B cell (primary cell): Measurements from ENCODE around the gene MAP3K21. TPM values are rescaled to one million over a fixed set of nuclear protein-coding genes. Genes with fewer than 3 reads are reported as not detected.

Experiments
- ATAC-seq: fragments of 200-7000 bp; cut with Tn5 transposase; one replicate; pipeline ENCODE4 v1.10.0; 2021; ENCODE audit warnings: low read depth, mild to moderate bottlenecking, moderate number of reproducible peaks, moderate library complexity
- CTCF ChIA-PET: fragments of 350-600 bp; sonication (Branson Sonifier 250); formaldehyde crosslinking; loops from one replicate; lab custom pipeline; 2021; ENCODE audit warnings: antibody characterized with exemption, inconsistent platforms; lab: Charles Lee
- POLR2A ChIA-PET: fragments of 350-600 bp; sonication (Branson Sonifier 250); formaldehyde crosslinking; loops from one replicate; lab custom pipeline; 2021; ENCODE audit warnings: antibody characterized with exemption; lab: Charles Lee
- DNase-seq: peaks from one replicate; pipeline ENCODE4 v3.0.0; 2013
- H2AFZ ChIP-seq: 2 replicates; pipeline ENCODE4 v1.6.1; 2012; ENCODE audit warnings: mild to moderate bottlenecking, low read depth, low read length; ENCODE audit not compliant: insufficient read depth, poor library complexity, severe bottlenecking
- H3K27ac ChIP-seq, 2 donors: 1 replicate in 1 of 2; 2 replicates in 1 of 2; pipeline ENCODE4 v1.5.1; 2012 to 2013; ENCODE audit warnings: low read length in 2 of 2, mild to moderate bottlenecking in 2 of 2, moderate library complexity in 1 of 2
- H3K27me3 ChIP-seq, 4 experiments: fragments of 200-600 bp in 1 of 4; sonication (generic) in 1 of 4; replicated peaks in 1 of 4; 1 replicate in 2 of 4; 2 replicates in 2 of 4; pipeline versions ENCODE4 v1.6.1 to v1.7.0; 2013 to 2016; ENCODE audit warnings: low read length in 3 of 4, mild to moderate bottlenecking in 2 of 4, mixed read lengths in 1 of 4, moderate library complexity in 1 of 4; ENCODE audit not compliant: insufficient read depth in 4 of 4, control insufficient read depth in 3 of 4; ENCODE audit errors: control extremely low read depth in 1 of 4
- H3K36me3 ChIP-seq, 2 experiments: replicated peaks in 1 of 2; 1 replicate in 1 of 2; 2 replicates in 1 of 2; pipeline versions ENCODE4 v1.6.1 to v1.7.1; 2013; ENCODE audit warnings: low read length in 1 of 2; ENCODE audit not compliant: insufficient read depth in 2 of 2, control insufficient read depth in 1 of 2; ENCODE audit errors: control extremely low read depth in 1 of 2, extremely low read depth in 1 of 2
- H3K4me1 ChIP-seq, 2 donors: fragments of 200-600 bp in 1 of 2; sonication (generic) in 1 of 2; 1 replicate in 1 of 2; 2 replicates in 1 of 2; pipeline versions ENCODE4 v1.5.1 to v1.6.1; 2013 to 2017; ENCODE audit warnings: low read length in 2 of 2; ENCODE audit not compliant: control insufficient read depth in 2 of 2, insufficient read depth in 2 of 2
- H3K4me2 ChIP-seq: replicated peaks from 2 replicates; pipeline ENCODE3; 2012; ENCODE audit warnings: mild to moderate bottlenecking, low read depth, low read length; ENCODE audit not compliant: poor library complexity, severe bottlenecking
- H3K4me3 ChIP-seq, 5 experiments: fragments of 200-600 bp in 1 of 5; sonication (generic) in 1 of 5; 1 replicate in 3 of 5; 2 replicates in 2 of 5; pipeline versions ENCODE4 v1.5.1 to v1.7.0; 2011 to 2016; ENCODE audit warnings: low read length in 4 of 5, mild to moderate bottlenecking in 4 of 5, low read depth in 2 of 5, control low read depth in 1 of 5, moderate library complexity in 1 of 5; ENCODE audit not compliant: insufficient read depth in 1 of 5; ENCODE audit errors: control extremely low read depth in 1 of 5, extremely low read depth in 1 of 5
- H3K79me2 ChIP-seq: fragments of 200-600 bp; sonication (generic); one replicate; pipeline ENCODE4 v1.6.0; 2016; ENCODE audit warnings: low read length; ENCODE audit not compliant: control insufficient read depth, insufficient read depth
- H3K9ac ChIP-seq: fragments of 200-600 bp; sonication (generic); 2 replicates; pipeline ENCODE4 v1.6.1; 2017; ENCODE audit warnings: mild to moderate bottlenecking, low read length, moderate library complexity
- H3K9me3 ChIP-seq, 3 donors: one replicate each; pipeline versions ENCODE4 v1.6.1 to v1.7.1; 2013; ENCODE audit warnings: low read length in 2 of 3; ENCODE audit not compliant: control insufficient read depth in 2 of 3, insufficient read depth in 1 of 3; ENCODE audit errors: control extremely low read depth in 1 of 3
- H4K20me1 ChIP-seq: 2 replicates; pipeline ENCODE4 v1.6.0; 2012; ENCODE audit warnings: mild to moderate bottlenecking, low read length; ENCODE audit not compliant: insufficient read depth, control insufficient read depth, poor library complexity, severe bottlenecking
- H3K27ac Mint-ChIP-seq: one replicate; pipeline ENCODE4 v1.8.0; 2021; ENCODE audit warnings: mixed read lengths
- H3K27me3 Mint-ChIP-seq: one replicate; pipeline ENCODE4 v1.8.0; 2021; ENCODE audit warnings: mixed read lengths
- H3K4me1 Mint-ChIP-seq: one replicate; pipeline ENCODE4 v1.8.0; 2021; ENCODE audit warnings: mixed read lengths
- H3K4me3 Mint-ChIP-seq: one replicate; pipeline ENCODE4 v1.8.0; 2021; ENCODE audit warnings: mixed read lengths
- H3K9me3 Mint-ChIP-seq: one replicate; pipeline ENCODE4 v1.8.0; 2022; ENCODE audit warnings: mixed read lengths; ENCODE audit not compliant: insufficient read depth
- EZH2 ChIP-seq: IDR thresholded peaks from 2 replicates; pipeline ENCODE4 v1.6.1; 2012; ENCODE audit warnings: borderline replicate concordance, low read depth, mild to moderate bottlenecking, moderate library complexity, low read length; ENCODE audit not compliant: insufficient read depth, poor library complexity, severe bottlenecking
- WGBS: methylation state at CpG from one replicate; pipeline ENCODE4 v1.1.5; 2013; ENCODE audit warnings: missing lambda C conversion rate; ENCODE audit not compliant: insufficient coverage; 5-methylcytosine and 5-hydroxymethylcytosine counted together
- intact Hi-C: fragments of 100-400 bp; cut with micrococcal nuclease; formaldehyde crosslinking; loops from one replicate; pipeline ENCODE4 v1.10.0; 2022
- polyA plus RNA-seq: library from polyadenylated mRNA; depleted of rRNA; stranded (reverse); fragments of >200 nt; gene quantifications from 2 replicates; pipeline ENCODE4 v1.2.3, GENCODE V29; 2012
- total RNA-seq, 2 donors: library from RNA; stranded (reverse); fragments of 120-200 nt in 1 of 2; gene quantifications; 1 replicate in 1 of 2; 2 replicates in 1 of 2; pipeline versions ENCODE4 v1.2.3 to v1.2.4, GENCODE V29; 2013 to 2022
- TF ChIP-seq, protein P1 (sequence below): fragments of 200-600 bp; IDR thresholded peaks from one replicate; pipeline ENCODE4 v1.8.0; 2022; ENCODE audit warnings: antibody characterized with exemption, mild to moderate bottlenecking

The MAP3K21 gene
- total and polyA plus RNA-seq, 2 donors (not counting 1 experiment from before 2014, with no cell fraction given), result 1.5 to 3.7 TPM

DNA sequence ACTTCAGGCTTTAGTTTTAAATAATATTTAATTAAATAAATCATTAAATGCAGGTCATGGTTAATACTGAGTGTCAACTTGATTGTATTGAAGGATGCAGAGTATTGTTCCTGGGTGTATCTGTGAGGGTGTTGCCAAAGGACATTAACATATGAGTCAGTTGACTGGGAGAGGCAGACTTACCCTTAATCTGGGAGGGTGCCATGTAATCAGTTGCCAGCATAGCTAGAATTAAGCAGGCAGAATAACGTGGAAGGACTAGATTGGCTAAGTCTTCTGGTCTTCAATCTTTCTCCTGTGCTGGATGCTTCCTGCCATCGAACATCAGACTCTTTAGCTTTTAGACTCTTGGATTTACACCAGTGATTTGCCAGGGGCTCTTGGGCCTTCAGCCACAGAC, 85.3 kb downstream of the MAP3K21 start:
- TF ChIP-seq, protein P1, sequence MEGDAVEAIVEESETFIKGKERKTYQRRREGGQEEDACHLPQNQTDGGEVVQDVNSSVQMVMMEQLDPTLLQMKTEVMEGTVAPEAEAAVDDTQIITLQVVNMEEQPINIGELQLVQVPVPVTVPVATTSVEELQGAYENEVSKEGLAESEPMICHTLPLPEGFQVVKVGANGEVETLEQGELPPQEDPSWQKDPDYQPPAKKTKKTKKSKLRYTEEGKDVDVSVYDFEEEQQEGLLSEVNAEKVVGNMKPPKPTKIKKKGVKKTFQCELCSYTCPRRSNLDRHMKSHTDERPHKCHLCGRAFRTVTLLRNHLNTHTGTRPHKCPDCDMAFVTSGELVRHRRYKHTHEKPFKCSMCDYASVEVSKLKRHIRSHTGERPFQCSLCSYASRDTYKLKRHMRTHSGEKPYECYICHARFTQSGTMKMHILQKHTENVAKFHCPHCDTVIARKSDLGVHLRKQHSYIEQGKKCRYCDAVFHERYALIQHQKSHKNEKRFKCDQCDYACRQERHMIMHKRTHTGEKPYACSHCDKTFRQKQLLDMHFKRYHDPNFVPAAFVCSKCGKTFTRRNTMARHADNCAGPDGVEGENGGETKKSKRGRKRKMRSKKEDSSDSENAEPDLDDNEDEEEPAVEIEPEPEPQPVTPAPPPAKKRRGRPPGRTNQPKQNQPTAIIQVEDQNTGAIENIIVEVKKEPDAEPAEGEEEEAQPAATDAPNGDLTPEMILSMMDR, result no peak
- TF ChIP-seq EZH2, result no peak
- H3K4me3 ChIP-seq, result no peak overlapping the region

DNA sequence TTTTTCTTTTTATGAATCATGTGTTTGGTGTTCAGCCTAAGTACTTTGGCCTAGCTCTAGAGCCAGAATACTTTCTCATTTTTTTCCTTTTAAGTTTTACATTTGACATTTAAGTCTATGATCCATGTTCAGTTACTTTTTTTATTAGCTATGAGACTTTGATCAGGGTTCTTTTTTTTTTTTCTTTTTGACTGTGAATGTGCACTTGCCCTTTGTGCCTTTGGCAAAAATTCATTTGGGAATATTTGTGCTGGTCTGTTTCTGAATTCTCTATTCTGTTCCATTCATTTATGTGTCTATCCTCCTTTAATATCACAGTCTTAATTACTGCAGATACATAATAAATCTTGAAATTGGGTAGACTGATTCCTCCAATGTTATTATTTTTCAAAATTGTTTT, 93.8 kb downstream of the MAP3K21 start:
- Histone ChIP-seq H3K27ac (no peak overlapping the region), H3K9me3 (no peaks in the 10 kb centered on the region), H3K27me3 (no peaks in the 10 kb centered on the region), H3K36me3 (no peaks in the 10 kb centered on the region), H2AFZ (no peak overlapping the region), H3K79me2 (no peaks in the 10 kb centered on the region), H3K4me1 (no peaks in the 10 kb centered on the region), H3K4me2 (no peak overlapping the region), H4K20me1 (no peaks in the 10 kb centered on the region), H3K4me3 (no peak overlapping the region), H3K9ac (no peak overlapping the region)
- ATAC-seq, result no peak
- DNase-seq, result no peak
- H3K4me1 Mint-ChIP-seq, result no peaks in the 10 kb centered on the region
- H3K27me3 Mint-ChIP-seq, result peaks cover 11% of the 10 kb centered on the region
- TF ChIP-seq, protein P1, result no peak
- TF ChIP-seq EZH2, result no peak
- H3K4me3 Mint-ChIP-seq, result no peak overlapping the region
- intact Hi-C loops, result no loop called here
- H3K9me3 Mint-ChIP-seq, result no peaks in the 10 kb centered on the region
- CTCF ChIA-PET, result interaction anchor here (0.6 kb wide), 1 partner anchor 623 kb away, joined by 3 read pairs; no protein-coding TSS in a partner anchor
- H3K27ac Mint-ChIP-seq, result no peak overlapping the region
- POLR2A ChIA-PET, result no interaction called here

More for the DNA sequence above, 85.3 kb downstream of the MAP3K21 start:
- no peaks in the 10 kb centered on the region for H3K4me1 Mint-ChIP-seq
- Histone ChIP-seq H3K4me2 (no peak overlapping the region), H3K27me3 (no peaks in the 10 kb centered on the region), H2AFZ (no peak overlapping the region), H3K79me2 (no peaks in the 10 kb centered on the region), H3K4me1 (no peaks in the 10 kb centered on the region), H3K36me3 (no peaks in the 10 kb centered on the region), H4K20me1 (no peaks in the 10 kb centered on the region), H3K27ac (no peak overlapping the region), H3K9ac (no peak overlapping the region), H3K9me3 (peaks cover 0 to 5% (median 0%) of the 10 kb centered on the region in 3 donors)
- no peak overlapping the region for H3K4me3 Mint-ChIP-seq
- peaks cover 20% of the 10 kb centered on the region for H3K27me3 Mint-ChIP-seq
- ChIA-PET POLR2A (no interaction called here), CTCF (no interaction called here)
- H3K9me3 Mint-ChIP-seq, result peaks cover 3% of the 10 kb centered on the region
- WGBS, result 90% methylated on average over 2 of the region's 2 CpGs
- intact Hi-C loops, result no loop called here
- DNase-seq, result no peak
- H3K27ac Mint-ChIP-seq, result no peak overlapping the region
- ATAC-seq, result no peak
